ENCODE measurements around the gene SEMA7A. TPM values are rescaled to one million over a fixed set of nuclear protein-coding genes. Genes with fewer than 3 reads are reported as not detected.

SEMA7A gene
- total and polyA plus RNA-seq, 9 of the 15 experiments (the other 6 are each of a cell fraction or from before 2014, with no cell fraction given): 0.04 to 8.2 (median 5.4) TPM; not detected in 1

DNA sequence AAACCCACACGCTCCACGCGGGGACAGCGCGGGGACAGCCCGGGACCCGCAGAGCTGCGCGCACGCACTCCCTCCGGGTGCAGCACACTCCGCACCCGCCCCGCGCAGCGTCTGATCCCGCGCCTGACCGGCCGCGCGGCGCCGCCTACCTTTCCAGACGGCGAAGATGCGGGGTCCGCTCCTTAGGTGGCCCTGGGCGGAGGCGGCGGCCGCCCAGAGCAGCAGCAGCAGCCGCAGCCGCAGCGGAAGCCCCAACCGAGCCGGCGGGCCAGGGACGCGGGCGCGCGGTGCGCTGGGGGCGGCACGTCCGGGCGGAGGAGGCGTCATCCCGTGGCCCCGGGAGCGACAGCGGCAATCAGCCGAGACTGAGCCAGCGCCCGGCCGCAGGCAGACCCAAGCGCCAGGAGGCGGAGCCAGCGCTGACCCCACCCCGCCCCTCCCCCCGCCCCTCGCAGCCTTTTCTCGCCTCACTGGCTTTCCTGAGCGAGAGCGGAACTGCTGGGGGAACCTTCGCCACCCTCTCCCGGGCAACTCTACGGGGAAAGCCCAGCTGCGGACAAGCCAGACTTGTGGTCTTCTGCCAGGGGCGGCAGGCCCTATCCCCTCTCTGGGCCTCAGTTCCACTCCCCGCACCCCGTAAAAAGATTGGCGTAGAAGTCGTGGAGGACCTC lies at the start of gene SEMA7A (continued):
- TF ChIP-seq, protein P1, sequence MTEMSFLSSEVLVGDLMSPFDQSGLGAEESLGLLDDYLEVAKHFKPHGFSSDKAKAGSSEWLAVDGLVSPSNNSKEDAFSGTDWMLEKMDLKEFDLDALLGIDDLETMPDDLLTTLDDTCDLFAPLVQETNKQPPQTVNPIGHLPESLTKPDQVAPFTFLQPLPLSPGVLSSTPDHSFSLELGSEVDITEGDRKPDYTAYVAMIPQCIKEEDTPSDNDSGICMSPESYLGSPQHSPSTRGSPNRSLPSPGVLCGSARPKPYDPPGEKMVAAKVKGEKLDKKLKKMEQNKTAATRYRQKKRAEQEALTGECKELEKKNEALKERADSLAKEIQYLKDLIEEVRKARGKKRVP (CRISPR knock-in tag; IDR thresholded peaks at IDR 0.05): peak; percentile 47; the same call in 1 of the 2 replicates
- TF ChIP-seq LCOR (CRISPR knock-in tag; IDR thresholded peaks at IDR 0.05) (no peak), SUPT5H (IDR thresholded peaks at IDR 0.05) (peak; percentile 63), RBBP5 (IDR thresholded peaks at IDR 0.05; ENCODE audit: borderline replicate concordance, insufficient read depth, low read length, poor library complexity, severe bottlenecking) (peak; percentile 86), ZNF707 (CRISPR knock-in tag; conservative IDR thresholded peaks at IDR 0.05) (no peak), ZNF77 (CRISPR knock-in tag; IDR thresholded peaks at IDR 0.05) (no peak), ZNF263 (CRISPR knock-in tag; IDR thresholded peaks at IDR 0.05; ENCODE audit: borderline replicate concordance) (no peak), U2AF2 (optimal IDR thresholded peaks at IDR 0.05; ENCODE audit: low read depth, low read length) (no peak), ZNF561 (CRISPR knock-in tag; conservative IDR thresholded peaks at IDR 0.05) (no peak), PHB2 (IDR thresholded peaks at IDR 0.05; ENCODE audit: low read depth) (no peak), RFX5 (IDR thresholded peaks at IDR 0.05; ENCODE audit: low read depth, low read length) (no peak), ZNF143 (CRISPR knock-in tag; IDR thresholded peaks at IDR 0.05) (no peak), ZNF445 (CRISPR knock-in tag; IDR thresholded peaks at IDR 0.05; ENCODE audit: low read depth) (no peak), ERF (CRISPR knock-in tag; IDR thresholded peaks at IDR 0.05) (no peak; the same call in 1 of the 2 replicates), POLR3G (IDR thresholded peaks at IDR 0.05; ENCODE audit: extremely low read depth, insufficient read length, insufficient replicate concordance) (no peak), SNRNP70 (optimal IDR thresholded peaks at IDR 0.05; ENCODE audit: low read depth, low read length) (no peak), TEAD1 (CRISPR knock-in tag; IDR thresholded peaks at IDR 0.05) (no peak), ZNF232 (CRISPR knock-in tag; IDR thresholded peaks at IDR 0.05) (no peak), ZNF699 (CRISPR knock-in tag; IDR thresholded peaks at IDR 0.05; ENCODE audit: insufficient replicate concordance) (no peak)
- TF ChIP-seq, protein P2, sequence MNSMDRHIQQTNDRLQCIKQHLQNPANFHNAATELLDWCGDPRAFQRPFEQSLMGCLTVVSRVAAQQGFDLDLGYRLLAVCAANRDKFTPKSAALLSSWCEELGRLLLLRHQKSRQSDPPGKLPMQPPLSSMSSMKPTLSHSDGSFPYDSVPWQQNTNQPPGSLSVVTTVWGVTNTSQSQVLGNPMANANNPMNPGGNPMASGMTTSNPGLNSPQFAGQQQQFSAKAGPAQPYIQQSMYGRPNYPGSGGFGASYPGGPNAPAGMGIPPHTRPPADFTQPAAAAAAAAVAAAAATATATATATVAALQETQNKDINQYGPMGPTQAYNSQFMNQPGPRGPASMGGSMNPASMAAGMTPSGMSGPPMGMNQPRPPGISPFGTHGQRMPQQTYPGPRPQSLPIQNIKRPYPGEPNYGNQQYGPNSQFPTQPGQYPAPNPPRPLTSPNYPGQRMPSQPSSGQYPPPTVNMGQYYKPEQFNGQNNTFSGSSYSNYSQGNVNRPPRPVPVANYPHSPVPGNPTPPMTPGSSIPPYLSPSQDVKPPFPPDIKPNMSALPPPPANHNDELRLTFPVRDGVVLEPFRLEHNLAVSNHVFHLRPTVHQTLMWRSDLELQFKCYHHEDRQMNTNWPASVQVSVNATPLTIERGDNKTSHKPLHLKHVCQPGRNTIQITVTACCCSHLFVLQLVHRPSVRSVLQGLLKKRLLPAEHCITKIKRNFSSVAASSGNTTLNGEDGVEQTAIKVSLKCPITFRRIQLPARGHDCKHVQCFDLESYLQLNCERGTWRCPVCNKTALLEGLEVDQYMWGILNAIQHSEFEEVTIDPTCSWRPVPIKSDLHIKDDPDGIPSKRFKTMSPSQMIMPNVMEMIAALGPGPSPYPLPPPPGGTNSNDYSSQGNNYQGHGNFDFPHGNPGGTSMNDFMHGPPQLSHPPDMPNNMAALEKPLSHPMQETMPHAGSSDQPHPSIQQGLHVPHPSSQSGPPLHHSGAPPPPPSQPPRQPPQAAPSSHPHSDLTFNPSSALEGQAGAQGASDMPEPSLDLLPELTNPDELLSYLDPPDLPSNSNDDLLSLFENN (IDR thresholded peaks at IDR 0.05; ENCODE audit: low read depth in 2 of 2, low read length in 2 of 2): no peak
- TF ChIP-seq, protein P3, sequence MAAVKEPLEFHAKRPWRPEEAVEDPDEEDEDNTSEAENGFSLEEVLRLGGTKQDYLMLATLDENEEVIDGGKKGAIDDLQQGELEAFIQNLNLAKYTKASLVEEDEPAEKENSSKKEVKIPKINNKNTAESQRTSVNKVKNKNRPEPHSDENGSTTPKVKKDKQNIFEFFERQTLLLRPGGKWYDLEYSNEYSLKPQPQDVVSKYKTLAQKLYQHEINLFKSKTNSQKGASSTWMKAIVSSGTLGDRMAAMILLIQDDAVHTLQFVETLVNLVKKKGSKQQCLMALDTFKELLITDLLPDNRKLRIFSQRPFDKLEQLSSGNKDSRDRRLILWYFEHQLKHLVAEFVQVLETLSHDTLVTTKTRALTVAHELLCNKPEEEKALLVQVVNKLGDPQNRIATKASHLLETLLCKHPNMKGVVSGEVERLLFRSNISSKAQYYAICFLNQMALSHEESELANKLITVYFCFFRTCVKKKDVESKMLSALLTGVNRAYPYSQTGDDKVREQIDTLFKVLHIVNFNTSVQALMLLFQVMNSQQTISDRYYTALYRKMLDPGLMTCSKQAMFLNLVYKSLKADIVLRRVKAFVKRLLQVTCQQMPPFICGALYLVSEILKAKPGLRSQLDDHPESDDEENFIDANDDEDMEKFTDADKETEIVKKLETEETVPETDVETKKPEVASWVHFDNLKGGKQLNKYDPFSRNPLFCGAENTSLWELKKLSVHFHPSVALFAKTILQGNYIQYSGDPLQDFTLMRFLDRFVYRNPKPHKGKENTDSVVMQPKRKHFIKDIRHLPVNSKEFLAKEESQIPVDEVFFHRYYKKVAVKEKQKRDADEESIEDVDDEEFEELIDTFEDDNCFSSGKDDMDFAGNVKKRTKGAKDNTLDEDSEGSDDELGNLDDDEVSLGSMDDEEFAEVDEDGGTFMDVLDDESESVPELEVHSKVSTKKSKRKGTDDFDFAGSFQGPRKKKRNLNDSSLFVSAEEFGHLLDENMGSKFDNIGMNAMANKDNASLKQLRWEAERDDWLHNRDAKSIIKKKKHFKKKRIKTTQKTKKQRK (IDR thresholded peaks at IDR 0.05; ENCODE audit: borderline replicate concordance, low read depth, low read length): no peak

All from K562 (cell line).